Left kidney (tissue), 2 donors: ENCODE measurements around the gene COX20. TPM values are rescaled to one million over a fixed set of nuclear protein-coding genes. Genes with fewer than 3 reads are reported as not detected.

Experiments used
- DNase-seq: peaks from one replicate; pipeline ENCODE4 v3.0.0-alpha.2; 2013
- polyA plus RNA-seq: library from polyadenylated mRNA; unstranded; fragments of 120-200 nt; gene quantifications from one replicate; pipeline ENCODE4 v1.2.1, GENCODE V29; 2013; ENCODE audit not compliant: insufficient read length

The COX20 gene
- polyA plus RNA-seq, 1 donor = 110 TPM

GRCh38 chr1:244868484-244869363 is 33.3 kb downstream of the COX20 start:
- DNase-seq = no peak

DNA sequence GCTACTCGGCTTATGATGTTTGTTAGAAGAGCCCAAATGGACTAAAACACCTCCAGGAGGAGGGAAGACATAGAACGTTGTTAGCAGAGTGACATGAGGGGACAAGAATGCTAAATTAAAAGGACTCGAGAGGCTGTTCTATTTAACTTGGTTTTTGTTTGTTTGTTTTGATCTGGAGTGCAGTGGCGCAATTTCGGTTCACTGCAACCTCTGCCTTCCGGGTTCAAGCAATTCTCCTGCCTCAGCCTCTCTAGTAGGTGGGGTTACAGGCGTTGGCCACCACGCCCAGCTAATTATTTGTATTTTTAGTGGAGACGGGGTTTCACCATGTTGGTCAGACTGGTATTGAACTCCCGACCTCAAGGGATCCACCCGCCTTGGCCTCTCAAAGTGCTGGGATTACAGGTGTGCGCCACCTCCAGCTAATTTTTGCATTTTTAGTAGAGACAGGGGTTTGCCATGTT is 33.9 kb downstream of the COX20 start:
- DNase-seq = no peak

GRCh38 chr1:244869950-244870349 is 34.5 kb downstream of the COX20 start:
- DNase-seq = no peak

GRCh38 chr1:244874974-244875579 is 39.6 kb downstream of the COX20 start:
- no peak for DNase-seq

DNA sequence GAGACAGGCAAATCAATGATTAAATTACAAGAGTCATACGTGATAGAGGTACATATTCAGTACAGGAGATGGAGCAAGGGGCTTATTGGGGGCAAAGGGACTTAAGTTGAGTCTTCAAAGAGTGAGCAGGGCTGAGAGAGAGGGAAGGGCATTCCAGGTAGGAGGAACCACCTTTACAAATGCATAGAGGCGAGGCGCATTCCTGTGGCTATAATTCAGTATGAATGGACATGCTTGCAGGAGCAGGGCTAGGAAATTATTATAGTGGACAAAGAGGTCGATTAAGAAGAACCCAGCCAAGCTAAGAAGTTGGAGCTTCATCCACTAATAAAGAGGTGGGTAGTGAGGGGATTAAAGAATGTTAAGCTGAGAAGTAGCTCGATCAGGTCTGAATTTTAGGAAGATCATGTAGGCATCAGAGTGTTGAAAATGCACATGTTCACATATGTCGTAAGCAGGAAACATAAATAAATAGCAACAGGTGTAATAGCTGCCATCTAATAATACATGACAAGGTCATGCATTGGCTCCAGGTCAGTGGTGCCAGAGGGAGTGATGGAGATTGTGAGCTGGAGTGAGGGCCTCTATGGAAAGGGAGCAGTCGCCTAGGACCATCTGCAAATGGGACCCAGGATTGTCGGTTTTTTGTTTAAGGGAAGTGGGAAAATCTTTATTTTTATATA is 40.9 kb downstream of the COX20 start:
- no peak for DNase-seq

DNA sequence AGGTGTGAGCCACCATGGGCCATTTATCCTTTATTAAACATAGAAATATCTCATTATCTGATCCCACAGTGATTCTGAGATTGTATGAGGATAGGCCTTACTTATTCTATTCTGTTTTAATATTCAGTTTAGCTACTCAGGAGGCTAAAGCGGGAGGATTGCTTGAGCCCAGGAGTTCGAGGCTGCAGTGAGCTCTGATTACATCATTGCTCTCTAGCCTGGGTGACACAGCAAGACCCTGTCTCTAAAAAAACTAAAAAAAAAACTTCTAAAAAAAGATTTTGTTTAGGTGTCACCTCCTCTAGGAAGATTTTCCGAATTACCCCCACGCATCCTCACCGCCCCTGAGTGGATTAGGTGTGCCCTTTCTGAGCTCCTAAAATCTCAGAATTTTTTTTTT is 43.2 kb downstream of the COX20 start:
- DNase-seq = no peak

GRCh38 chr1:244881552-244882280 is 46.3 kb downstream of the COX20 start:
- DNase-seq = no peak

DNA sequence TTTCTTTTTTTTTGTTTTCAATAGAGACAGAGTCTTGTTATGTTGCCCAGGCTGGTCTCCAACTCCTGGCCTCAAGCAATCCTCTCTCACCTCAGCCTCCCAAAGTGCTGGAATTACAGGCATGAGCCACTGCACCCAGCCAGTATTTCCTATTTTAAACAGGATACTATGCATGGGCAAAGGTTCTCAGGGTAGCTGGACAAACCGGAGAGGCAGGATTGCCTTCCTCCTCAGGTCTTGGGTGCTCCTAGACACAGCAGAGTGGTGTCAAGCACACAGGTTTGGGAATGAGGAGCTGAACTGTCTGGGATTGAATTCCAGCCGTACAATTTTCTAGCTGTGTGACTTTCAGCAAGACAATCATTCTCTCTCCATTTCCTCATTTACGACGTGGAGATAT is 51.8 kb downstream of the COX20 start:
- no peak for DNase-seq

DNA sequence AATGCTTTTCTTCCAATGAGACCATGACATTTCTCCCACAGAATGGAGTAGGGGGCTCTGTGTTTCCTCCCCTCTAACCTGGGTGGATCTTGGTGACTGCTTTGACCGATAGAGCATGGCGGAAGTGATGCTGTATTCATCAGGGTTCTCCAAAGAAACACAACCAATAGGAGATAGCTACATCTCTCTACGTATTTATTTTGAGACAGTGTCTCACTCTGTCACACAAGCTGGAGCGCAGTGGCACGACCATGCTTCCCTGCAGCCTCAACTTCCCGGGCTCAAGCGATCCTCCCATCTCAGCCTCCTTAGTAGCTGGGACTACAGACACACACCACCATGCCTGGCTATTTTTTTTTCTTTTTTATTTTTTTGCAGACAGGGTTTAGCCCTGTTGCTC is 58.4 kb downstream of the COX20 start:
- no peak for DNase-seq

Other genes starting within 250 kb of the COX20 start
- 50.4 TPM for gene DESI2, start 182.5 kb upstream of the COX20 start, polyA plus RNA-seq
- 758 TPM for gene HNRNPU, start 28.9 kb downstream of the COX20 start, polyA plus RNA-seq